Stimulated activated CD8-positive, alpha-beta memory T cell treated with anti-CD3 and anti-CD28 coated beads, Interleukin-15, amount 100 ng/mL, for 48 hours (primary cell): ENCODE measurements around the gene TMEFF2.

Experiments
- DNase-seq, 2 donors: peaks; one replicate each; pipeline ENCODE4 v3.0.0-alpha.2; 2020; ENCODE audit warnings: low read depth in 2 of 2

TMEFF2 gene

GRCh38 chr2:192016265-192016664 is 178.5 kb downstream of the TMEFF2 start:
- no peak for DNase-seq

GRCh38 chr2:192013211-192013610 is 181.5 kb downstream of the TMEFF2 start:
- no peak for DNase-seq

- DNase-seq, result no peak
These were observed 183.5 kb downstream of the TMEFF2 start for GRCh38 chr2:192011196-192011595.

- DNase-seq, result no peak
These were observed 184.7 kb downstream of the TMEFF2 start for GRCh38 chr2:192010073-192010472.

GRCh38 chr2:192007581-192008228 is 187.0 kb downstream of the TMEFF2 start:
- DNase-seq, result no peak

GRCh38 chr2:192005211-192005610 is 189.5 kb downstream of the TMEFF2 start:
- no peak for DNase-seq

- DNase-seq, result no peak
These were observed 190.4 kb downstream of the TMEFF2 start for GRCh38 chr2:192004188-192004963.

GRCh38 chr2:192002418-192002817 is 192.3 kb downstream of the TMEFF2 start:
- no peak for DNase-seq

GRCh38 chr2:192000196-192000980 is 194.3 kb downstream of the TMEFF2 start:
- DNase-seq, result no peak

GRCh38 chr2:191999101-191999841 is 195.5 kb downstream of the TMEFF2 start:
- no peak for DNase-seq

GRCh38 chr2:191995285-191995684 is 199.4 kb downstream of the TMEFF2 start:
- DNase-seq, result no peak

GRCh38 chr2:191994749-191995148 is 200.0 kb downstream of the TMEFF2 start:
- no peak for DNase-seq

- DNase-seq, result no peak
These were observed 203.3 kb downstream of the TMEFF2 start for GRCh38 chr2:191991442-191991841.

GRCh38 chr2:191985740-191986139 is 209.0 kb downstream of the TMEFF2 start:
- no peak for DNase-seq

GRCh38 chr2:191983591-191983990 is 211.1 kb downstream of the TMEFF2 start:
- no peak for DNase-seq

- no peak for DNase-seq
These were observed 211.5 kb downstream of the TMEFF2 start for GRCh38 chr2:191983186-191983585.

- DNase-seq, result no peak
These were observed 213.0 kb downstream of the TMEFF2 start for GRCh38 chr2:191981706-191982105.

- DNase-seq, result no peak
These were observed 214.2 kb downstream of the TMEFF2 start for GRCh38 chr2:191980483-191980882.

GRCh38 chr2:191979221-191979730 is 215.5 kb downstream of the TMEFF2 start:
- DNase-seq, result no peak

- no peak for DNase-seq
These were observed 217.0 kb downstream of the TMEFF2 start for GRCh38 chr2:191977754-191978153.

- DNase-seq, result no peak
These were observed 218.3 kb downstream of the TMEFF2 start for GRCh38 chr2:191976436-191976835.

- no peak for DNase-seq
These were observed 220.1 kb downstream of the TMEFF2 start for GRCh38 chr2:191974676-191975075.
